GM19372 (cell line): ENCODE results near the gene MCCC2.
"Not testable (repeated sequence)": the region's sequence is repeated elsewhere in the genome, so short reads cannot be mapped to it uniquely, and the experiment has no call there.

Experiments used
- ATAC-seq: cut with Tn5 transposase; IDR thresholded peaks from one replicate; pipeline ENCODE4 v1.9.1; 2021; ENCODE audit warnings: mild to moderate bottlenecking, low read depth, moderate library complexity; ENCODE audit not compliant: unreplicated experiment

MCCC2 gene

DNA sequence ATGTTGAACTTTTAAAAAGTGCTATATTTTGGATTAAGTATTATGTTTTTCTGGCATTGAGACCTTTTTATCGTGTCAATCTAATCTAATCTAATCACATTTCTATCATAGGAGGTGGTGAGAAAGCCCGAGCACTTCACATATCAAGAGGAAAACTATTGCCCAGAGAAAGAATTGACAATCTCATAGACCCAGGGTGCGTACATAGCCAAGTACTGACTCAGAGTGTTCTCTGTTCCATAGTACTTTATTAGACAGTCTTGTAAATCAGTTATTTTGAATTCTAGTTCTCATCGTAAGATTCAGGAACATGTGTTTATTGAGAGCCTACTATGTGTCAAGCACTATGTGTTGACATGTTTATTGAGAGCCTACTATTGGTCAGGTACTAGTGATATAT lies 9.0 kb downstream of the MCCC2 start:
- no peak for ATAC-seq

DNA sequence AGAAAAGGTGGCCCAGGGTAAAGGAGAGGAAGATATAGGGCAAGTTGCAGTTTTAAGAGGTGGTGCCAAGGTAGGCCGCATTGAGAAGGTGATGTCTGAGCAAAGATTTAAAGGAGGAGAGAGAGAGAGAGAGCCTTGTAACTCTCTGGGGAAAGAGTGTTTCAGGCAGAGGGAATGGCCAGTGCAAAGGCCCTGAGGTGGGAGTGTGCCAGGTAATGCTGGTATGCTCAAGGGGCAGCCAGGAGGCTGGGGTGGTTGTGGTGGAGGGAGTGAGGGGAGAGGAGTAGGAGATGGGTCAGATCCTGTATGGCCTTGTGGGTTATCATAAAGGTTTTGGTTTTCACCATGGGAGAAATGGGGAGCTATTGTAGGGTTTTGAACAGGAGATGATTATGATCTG lies 9.9 kb downstream of the MCCC2 start:
- no peak for ATAC-seq

DNA sequence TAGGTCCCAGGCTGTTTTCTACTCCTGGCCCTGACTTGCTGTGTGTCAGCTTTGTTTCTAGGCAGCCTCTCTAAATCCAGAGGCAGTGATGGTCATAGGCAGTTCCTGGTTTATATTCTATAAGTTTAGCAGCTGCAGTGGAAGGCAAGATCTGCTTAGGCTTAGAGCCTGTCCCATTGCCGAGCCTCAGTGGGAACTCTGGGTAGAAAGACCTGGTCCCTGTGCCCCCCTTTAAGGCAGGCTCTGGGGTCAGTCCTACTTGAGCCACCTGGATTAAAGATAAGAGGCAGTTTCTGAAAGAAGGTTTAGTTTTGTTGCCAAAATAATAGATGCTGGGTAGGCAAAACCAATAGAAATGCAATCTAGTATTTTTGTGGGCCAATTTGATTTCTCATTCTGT lies 13.6 kb downstream of the MCCC2 start:
- no peak for ATAC-seq

DNA sequence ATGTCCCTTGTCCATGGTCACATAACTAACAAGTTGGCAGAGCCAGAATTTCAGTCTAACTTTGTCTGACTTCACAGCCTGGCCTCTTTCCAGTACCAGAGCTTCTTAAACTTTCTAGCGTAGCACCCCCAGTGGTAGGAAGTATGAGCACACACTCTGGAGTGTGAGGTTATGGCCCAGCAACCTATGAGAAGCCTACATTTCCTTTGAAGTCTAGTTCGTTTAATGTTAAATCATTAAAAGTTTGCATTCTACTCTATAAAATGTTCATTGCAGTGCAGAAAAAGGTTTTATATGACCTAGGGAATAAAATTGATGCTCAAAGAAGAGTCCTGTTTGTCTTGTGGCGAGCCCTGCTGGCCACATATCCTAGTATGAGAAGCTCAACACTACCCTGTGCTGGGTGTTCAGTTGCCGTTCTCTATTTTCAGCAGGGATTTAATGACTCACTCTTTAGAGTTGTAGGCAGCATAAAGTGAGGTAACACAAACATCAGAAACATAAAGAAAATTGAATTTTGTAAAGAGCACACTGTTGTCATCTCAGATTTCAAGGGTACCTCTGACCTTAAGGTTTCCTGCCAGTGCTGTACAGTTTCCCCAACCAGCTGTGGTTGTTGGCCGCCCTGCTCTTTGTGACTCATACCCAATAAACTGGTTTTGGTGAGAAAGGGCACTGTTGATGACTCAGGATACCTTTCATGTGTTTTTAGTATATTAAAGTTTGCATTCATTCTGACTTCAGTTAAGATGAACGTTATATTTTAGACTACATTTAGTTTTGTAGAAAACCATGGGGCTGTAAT lies 14.3 kb downstream of the MCCC2 start:
- ATAC-seq, result peak; percentile 90

DNA sequence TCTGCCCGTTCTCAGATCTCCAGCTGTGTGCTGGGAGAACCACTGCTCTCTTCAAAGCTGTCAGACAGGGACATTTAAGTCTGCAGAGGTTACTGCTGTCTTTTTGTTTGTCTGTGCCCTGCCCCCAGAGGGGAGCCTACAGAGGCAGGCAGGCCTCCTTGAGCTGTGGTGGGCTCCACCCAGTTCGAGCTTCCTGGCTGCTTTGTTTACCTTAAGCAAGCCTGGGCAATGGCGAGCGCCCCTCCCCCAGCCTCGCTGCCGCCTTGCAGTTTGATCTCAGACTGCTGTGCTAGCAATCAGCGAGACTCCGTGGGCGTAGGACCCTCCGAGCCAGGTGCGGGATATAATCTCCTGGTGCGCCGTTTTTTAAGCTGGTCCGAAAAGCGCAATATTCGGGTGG lies 22.8 kb downstream of the MCCC2 start:
- not testable (repeated sequence) for ATAC-seq

DNA sequence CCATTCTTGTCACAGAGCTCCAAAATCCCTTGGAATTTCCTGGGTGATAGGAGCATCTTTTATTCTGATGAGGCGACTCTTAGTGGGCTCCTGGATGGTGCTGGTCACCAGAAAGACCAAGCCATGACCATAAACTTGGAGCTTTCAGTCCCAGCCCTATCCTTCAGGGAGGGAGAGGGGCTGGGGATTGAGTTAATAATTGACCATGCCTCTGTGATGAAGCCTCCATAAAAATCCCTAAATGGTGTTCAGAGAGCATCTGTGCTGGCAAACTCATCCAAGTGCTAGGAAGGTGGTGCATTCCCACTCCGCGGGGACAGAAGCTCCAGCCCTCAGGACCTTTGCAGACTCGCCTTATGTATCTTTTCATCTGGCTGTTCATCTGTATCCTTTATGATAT lies 28.7 kb downstream of the MCCC2 start:
- no peak for ATAC-seq

DNA sequence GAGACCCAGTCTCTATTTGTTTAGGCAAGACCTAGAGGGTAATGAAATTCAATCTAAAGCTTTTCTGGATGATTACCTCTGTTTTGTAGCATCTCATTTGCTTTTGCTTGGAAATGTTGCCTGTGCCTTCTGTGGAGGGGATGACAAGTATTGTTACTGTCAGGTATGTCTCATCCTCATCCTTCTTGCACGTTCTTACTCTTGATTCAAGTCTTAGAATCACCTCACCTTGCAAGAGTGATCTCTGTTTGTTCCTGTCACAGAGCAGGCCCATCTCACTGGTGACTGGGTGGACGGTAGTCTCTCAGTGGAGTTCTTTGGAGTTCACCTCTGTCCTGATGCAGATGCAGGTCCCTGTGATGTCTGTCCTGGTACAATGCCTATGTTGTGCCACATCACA lies 33.5 kb downstream of the MCCC2 start:
- ATAC-seq, result no peak

DNA sequence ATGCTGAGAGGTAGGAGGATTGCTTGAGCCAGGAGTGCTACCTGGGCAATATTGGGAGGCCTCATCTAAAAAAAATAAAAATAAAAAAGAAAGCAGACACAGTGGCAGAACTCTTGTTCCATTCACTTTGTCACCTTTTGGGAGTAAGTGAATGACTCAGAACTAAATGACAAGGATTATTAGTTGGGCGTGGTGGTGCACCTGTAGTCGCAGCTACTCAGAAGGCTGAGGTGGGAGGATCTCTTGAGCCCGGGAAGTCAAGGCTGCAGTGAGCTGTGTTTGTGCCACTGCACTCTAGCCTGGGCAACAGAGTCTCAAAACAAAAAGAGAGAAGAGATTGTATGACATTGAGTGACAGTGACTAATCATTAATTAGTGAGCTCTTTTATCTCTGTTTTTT lies 34.1 kb downstream of the MCCC2 start:
- no peak for ATAC-seq

DNA sequence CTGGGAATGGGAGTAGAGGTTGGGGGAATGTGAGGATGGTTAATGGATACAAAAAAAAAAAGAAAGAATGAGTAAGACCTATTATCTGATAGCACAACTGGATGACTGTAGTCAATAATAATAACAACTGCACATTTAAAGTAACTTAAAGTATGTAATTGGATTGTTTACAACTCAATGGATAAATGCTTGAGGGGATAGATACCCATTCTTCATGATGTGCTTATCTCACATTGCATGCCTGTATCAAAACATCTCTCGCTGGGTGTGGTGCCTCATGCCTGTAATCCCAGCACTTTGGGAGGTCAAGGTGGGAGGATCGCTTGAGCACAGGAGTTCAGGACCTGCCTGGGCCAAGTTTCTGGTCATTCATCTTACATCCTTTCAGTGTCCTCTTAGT lies 34.6 kb downstream of the MCCC2 start:
- no peak for ATAC-seq

DNA sequence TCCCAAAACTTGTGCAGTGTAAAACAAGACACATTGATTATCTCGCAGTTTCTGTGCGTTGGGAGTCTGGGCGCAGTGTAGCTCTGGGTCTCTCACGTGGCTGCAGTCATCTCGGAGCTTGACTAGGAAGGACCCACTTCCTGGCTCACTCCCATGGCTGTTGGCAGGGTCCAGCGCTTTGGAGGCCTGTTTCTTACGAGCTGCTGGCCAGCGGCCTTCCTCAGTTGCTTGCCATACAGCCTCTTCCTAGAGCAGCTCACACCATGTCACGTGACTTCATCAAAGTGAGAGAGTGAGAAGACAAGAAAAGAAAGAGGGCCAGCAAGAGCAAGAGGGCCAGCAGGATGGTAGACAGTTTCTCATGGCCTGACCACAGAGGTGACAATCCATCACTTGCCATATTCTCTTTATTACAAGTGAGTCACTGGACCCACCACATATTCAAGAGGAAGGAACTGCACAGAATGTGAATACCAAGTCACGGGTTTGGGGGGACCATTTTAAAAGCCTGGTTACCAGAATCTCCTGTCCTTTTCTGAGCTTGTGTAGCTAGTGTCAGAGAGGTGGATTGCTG lies 36.2 kb downstream of the MCCC2 start:
- no peak for ATAC-seq

DNA sequence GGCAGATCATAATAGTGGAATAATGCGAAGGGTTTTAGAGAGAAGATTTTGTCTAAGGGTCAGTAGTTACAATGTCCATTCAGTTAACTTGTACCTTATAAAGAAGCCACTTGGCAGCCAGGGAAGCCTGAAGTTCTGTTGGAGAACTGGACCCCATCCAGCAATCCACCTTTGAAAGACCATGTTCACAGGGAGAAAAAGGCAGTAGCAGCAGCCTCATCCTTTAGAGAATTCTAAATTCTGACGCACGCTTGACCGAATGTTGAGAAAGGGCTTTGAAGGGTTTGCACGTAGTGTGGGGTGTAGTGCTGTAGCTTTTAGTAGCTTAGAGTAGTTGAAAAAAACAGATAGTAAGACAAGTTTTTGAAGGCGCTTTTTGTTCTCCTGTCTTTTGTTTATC lies 42.8 kb downstream of the MCCC2 start:
- no peak for ATAC-seq

DNA sequence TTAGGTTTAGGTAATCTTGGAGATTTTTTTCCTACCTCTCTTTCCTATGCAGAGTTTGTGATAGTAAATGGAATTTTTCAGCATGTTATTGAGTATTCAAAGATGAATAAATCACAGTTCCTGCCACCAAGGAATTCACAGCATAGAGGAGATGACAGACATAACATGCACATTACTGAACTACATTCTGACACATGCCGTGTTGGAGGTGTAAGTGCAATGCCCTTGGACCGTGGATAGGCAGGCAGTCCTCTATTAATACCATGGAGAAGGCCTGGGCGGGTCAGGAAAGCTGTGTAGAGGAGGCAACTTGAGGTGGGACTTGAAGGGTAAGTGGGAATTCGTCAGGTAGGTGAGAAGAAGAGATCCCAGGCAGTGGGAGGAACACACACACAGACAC lies 43.9 kb downstream of the MCCC2 start:
- no peak for ATAC-seq

DNA sequence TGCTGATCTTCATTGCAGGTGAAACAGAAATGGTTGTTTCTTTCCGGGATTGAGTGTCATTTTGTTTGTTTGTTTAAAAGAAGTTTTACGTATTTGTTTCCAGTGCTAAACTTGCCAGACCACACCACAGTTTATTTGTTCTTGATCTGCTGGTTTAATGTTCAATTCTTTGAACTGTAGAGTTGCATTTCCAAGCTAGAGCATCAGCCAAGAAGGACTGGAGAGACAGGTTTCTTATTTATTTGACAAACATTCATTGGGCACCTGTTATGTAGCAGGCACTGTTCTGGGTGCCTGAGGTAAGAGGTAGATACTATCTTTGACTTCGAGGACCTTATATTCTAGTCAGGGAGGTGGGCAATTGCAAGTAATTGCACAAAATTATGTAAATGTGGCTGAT lies 45.0 kb downstream of the MCCC2 start:
- no peak for ATAC-seq

DNA sequence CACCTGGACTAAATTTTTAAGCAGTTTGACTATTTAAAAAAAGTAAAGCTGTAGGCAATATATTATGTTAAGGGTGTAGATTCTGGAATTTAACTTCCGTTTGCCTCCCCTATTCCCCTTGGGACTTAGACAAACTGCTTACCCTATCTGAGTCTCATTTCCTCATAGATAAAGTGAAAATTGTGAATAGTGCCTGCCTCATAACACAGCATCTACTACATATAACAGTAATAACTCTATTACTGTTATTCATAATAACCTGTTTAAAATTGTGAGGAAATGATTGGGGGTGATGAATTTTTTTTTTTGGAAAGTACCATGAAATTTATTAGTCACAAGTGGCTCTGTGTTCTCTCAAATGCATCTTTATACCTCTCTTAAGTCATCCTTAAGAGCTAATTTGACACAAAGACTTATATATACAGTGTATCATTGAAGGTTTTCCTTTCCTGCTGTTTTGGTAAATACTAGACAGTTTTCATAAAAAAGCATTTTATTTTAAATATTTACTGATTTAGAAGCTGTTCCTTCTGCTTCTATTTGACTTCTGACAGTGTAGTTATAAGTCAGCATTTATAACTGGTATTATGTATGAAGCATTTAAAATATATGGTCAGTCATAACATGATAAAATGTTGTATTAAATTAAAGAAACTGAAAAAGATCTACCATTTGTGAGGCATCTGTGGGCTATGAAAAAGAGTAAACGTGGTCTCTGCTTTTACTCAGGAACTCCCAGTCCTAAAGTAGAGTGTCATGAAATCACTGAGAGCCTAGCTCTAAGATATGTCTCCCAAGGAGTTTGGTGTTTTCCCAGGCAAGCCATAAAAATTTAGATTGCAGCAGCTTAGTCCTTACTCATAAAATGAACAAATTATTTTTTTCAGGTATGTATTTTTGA lies 46.4 kb downstream of the MCCC2 start:
- ATAC-seq, result no peak

DNA sequence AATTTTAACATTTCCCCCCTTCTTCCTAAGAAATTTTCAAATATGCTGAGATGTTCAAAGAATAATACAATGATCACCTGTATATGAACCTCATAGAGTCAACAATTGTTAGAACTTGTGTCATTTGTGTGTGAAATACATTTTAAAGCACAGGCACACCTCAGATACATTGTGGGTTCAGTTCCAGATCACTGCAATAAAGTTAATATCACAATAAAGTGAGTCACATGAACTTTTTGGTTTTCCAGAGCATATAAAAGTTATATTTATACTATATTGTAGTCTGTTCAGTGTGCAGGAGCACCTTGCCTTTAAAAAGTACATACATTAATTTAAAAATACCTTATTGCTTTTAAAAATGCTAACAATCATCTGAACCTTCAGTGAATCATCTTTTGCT lies 50.0 kb downstream of the MCCC2 start:
- no peak for ATAC-seq

DNA sequence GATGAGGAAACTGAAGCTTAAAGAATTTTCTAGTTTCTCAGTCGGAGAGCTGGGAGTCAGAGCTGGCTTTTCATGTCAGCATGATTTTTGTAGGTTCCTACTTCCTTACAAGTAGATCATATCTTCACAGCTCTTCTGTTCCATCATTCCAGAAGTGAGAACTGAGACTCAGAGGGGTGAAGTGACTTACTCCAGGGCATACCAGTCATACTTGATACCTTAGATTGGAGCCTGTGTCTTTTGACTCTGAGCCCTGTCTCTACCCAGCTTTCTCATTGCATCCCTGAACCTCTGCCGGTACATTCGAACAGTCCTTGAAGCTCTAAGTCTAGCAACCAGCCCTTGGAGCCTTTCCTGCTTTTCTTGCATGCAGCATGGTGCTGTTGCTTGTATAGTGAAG lies 53.3 kb downstream of the MCCC2 start:
- no peak for ATAC-seq

DNA sequence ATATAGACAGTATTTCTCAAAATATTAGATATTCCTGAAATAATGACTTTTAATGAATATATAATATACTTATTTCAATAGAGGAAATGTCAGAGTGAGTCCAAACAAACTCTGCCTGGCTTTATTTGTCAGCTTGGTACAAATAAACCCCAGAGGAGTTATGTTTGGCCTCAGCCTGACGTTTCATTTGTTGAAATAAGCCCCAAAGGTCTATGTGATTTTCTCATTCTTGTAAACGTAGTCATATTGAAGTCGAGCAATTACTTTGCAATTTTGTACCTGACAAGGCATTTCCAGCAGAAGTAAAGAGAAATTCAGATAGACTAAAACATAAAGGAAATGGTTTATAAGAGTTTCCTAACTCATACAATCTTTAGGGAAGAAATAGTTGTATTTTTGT lies 57.9 kb downstream of the MCCC2 start:
- no peak for ATAC-seq

DNA sequence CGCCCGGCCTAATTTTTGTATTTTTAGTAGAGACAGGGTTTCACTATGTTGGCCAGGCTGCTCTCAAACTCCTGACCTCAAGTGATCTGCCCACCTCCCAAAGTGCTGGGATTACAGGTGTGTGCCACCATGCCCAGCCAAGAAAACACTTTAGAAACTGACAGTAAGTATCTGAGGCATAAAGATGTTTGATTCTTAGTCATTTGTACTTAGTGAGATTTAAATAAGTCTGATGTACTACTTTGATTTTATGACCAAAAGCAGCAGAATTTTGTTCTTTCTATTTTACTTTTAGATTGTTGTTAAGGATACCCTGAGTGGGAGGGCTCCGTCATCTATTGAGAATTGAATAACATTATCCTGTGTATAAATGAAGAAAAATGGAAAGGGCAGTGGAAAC lies 63.8 kb downstream of the MCCC2 start:
- not testable (repeated sequence) for ATAC-seq

DNA sequence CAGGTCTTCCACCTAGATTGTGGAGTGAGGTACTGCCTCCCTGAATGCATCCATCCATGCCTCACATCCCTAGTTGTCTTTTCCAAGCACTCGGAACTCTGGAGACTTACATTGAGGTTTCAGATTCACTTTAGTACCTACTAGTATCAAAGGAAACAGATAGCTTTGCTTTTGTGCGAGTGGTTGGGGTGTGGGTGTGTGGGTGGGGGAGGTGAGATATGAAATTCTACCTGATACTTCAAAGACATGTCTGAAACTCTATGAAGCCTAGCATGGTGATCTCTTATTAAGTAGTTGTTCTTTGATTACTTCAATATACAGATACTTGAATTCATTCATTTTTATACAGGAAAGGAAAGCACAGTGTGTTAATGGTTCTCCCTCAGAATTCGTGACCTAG lies 64.4 kb downstream of the MCCC2 start:
- no peak for ATAC-seq

DNA sequence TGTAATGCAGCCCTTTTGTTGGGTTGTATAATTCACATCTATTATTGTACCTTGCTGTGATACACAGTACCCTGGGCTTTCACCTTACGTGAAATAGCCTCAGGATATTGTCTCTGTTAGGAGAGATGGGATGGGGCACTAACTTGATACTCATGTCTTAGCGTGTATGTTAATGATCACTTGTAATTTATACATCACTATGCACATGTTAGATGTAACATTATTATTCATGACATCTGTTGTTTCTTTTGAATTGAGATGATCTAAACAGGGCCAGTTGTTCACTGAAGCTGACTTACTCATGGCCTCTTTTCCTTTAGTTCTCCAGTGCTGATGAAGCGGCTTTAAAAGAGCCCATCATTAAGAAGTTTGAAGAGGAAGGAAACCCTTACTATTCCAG lies 65.2 kb downstream of the MCCC2 start:
- no peak for ATAC-seq

DNA sequence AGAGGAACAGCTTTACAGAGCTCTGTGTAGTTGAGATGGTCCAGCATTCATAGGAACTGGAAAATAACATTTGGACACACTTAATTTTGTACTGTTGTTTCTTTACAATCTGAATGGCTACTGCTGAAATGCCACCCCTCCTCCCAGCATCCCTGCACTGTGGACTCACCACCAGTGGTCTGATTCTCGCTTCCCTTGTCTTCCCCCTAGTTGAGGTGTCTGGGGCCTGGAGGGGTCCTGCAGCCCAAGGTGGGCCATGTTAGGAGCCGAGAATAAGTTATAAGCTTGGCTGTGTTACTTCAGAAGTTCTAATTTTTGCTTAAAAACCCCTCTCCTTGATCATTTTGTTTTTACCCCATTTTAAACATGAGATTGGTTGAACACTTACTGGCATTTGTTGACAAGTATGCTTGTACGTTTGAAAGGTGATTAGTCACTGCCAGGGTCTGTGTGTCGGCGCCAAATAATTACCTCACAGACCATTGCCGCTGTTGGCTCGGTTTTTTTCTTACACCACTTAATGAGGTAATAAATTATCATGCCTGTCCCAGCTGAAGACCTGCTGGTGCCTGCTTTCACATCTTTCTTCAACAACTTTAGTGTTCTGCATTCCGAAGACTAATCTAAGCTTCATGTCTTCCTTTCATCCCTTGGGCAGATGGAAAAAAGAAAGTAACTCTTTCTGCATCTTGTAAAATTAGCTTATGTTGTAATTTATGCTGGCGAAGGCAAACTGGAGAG lies 65.8 kb downstream of the MCCC2 start:
- ATAC-seq, result no peak
